Measurements from ENCODE around the gene DAZAP1.
"Not testable (repeated sequence)": the region's sequence is repeated elsewhere in the genome, so short reads cannot be mapped to it uniquely, and the experiment has no call there.

DAZAP1 gene

DNA sequence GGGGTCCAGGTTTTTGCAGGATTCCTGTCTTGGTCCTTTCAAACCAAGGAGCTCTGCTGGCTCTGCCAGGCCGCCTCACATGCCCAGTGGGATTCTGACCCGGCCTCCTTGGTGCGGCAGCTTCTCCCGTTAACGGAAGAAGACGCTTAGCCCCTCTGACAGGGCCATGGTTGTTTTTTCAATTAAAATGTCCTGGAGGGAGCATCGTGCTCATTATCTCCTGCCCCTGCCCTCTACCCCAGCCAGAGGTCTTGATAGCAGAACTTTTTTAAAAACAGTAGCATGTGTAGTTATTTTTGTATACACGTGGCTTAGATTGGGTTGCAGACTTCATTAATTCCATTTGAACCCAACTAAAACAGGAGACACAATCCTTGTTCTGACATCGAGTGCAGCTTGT, 19.4 kb downstream of the DAZAP1 start:
- DNase-seq = no peak

DNA sequence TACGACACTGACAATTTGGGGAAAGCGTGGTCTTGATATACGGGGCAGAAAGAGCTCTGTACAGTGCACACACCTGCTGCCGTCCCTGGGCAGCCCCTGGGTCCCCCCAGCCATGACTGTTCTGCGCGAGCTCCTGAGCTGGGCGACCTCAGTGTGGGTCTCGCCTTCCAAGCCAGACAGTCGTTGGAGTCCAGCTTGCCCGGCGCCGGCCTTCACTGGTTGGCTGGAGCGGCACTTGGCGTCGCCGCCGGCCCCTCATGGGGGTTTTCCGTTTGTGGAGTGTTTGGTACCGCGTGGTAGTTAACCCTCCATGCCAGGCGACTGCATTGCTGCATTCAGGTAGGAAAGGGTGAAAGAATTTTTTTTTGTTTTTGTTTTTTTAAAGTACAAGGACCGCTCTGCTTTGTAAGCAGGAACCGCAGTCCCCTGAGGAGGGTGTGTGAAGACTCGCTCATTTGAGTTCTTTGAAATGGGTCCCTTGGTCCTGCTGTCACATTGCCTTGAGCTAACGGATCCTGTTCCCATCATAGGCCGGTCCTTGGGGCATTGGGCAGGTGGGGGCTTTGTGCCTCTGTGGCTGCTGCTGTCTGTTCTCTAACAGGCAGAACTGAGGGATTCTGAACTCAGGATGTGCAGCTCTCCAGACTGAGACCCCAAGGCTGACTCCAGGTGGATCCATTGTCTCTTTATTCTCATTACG, 20.0 kb downstream of the DAZAP1 start:
- no peak for DNase-seq

DNA sequence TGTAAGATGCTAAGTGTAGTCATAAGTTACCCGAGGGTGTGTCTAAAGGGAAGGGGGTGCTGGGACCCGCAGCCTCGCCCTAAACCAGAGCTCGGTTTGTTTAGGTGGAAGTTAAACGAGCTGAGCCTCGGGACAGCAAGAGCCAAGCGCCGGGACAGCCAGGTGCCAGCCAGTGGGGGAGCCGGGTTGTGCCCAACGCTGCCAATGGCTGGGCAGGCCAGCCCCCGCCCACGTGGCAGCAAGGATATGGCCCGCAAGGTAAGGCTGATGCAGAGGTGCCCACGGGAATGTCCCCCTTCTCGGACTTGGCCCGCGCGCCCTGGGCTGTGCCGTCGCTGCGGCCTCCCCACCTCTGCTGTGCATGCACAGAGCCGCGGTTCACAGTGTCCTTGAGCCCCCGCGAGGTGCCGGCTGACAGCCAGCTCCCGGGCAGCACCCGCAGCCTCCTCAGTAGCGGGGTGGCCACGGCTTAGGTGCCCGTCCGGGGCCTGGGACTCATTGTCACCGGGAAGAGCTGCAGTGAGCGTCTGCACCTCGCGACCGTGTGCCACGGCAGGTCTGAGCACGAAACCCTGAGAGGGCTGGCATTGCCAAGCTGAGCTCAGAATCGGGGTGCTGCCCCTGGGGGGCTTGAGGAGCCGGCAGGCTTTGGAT, 21.5 kb downstream of the DAZAP1 start:
- DNase-seq = no peak

DNA sequence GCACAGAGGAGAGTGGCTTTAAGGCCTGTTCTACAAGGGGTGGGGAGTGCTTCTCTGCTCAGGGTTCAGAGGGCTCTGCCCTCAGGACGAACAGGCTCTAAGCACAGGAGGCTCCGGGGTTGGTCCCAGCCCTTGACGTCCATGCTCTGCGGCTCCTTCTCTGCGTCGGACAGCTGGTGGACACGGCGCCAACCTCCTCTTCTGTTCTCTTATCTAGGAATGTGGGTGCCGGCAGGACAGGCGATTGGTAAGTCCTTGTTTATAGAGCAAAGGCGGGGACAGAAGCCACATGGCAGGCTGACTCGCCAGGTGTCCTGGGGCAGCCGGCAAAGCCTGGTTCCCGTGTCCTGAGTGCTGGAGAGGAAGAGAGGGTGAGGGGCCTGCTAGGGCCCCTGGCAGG, 22.4 kb downstream of the DAZAP1 start:
- no peak for DNase-seq

DNA sequence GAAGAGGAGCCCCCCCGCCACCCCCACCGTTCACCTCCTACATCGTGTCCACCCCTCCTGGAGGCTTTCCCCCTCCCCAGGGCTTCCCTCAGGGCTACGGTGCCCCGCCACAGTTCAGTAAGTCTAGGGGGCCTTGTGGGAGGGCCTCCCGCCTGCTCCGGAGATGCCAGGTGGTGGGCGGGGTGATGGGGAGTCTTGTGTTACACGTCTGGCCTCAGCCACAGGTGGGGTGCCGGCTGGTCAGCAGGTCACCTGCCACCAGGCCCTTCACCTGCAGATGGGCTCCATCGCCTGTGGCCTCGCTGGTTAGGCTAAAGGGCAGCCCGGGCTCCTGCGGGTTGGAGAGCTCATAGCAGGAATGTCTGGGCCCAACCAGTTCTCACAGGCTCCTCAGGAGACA, 22.9 kb downstream of the DAZAP1 start:
- DNase-seq = no peak

DNA sequence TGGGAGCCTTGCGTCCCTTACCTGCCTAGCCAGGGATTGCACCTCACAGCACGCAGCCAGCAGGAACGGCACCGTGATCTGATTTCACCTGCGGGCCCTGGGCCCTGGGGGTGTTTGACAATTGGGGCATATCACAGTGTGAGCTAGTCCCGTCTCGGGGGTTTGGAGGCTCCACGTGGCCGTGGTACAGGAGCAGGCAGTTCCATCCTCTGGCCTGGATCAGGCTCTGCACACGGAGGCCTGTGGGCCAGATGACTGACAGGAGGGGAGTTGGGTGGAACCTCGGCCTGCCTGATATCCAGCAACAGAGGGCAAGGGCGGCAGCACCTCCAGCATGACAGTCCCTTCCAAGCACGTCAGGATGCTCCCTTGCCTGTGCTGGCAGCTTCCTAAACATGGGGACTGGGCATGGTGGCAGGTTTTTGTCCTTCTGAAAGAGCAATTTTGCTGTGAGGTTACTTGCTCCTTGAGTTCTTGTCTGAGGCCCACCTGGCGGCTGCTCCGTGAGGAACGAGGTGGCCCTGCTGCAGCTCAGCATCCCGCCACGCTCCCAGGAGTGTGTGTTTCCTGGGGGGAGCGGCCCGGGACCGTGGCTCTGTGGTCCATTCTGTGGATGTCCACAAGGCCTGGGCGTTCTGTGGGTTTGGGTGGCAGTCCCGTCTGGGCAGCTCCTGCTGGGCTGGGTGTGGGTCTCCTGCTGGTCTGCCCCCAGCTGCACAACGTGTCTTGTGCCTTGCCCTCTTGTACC, 24.5 kb downstream of the DAZAP1 start:
- DNase-seq = no peak

DNA sequence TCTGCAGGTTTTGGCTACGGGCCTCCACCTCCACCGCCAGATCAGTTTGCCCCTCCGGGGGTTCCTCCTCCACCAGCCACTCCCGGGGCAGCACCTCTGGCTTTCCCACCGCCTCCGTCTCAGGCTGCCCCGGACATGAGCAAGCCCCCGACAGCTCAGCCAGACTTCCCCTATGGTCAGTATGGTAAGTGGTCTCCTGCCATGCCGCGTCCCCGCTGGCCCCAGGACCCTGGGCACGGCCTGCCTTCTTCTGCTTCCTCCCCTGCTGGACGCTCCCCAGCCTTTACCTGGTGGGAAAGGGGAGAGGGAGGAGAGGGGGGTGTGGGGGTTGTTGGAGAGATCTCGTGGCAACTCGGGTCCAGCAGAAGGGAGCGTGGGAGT, 25.1 kb downstream of the DAZAP1 start:
- no peak for DNase-seq

DNA sequence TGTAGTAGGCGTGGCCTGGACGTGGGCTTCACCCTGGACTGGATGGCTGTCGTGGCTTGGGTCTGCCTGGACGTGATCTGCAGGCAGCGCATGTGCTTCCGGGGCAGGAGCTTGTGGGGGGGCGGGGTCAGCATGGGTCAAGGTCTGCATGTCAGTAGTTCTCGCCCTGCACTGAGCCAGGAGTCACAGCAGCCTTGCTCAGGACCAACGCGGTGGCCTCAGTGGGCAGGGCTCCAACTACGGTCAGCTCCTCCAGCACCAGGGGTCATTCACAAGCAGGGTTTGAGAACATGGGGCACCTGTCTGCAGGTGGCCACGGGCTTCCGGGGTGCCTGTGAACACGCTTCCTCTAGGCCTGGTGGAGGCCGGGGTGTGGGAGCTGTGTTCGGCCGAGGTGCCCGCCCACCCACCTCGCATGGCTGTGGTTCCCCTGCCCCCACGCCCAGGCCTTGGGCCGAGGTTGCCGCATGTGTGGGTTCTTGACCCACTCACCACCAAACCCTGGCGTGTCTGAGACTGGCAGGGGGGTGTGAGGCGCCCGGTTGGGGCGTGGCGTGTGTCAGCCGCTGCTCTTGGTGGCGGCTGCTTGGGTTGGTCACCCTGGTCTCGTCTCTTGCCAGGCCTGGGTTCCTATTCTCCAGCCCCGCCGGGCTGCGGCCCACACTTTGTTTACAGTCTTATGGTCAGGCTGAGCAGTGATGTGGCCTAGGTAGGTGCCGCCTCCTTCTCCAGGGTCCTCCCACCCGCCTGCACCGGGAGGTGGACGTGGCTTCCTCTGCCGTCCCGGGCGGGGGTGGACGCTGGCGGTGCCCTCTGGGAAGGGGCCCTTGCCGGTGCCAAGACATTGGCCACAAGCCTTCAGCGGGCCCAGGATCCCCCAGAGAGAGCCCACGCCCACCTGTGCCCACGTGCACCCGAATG, 26.0 kb downstream of the DAZAP1 start:
- DNase-seq = no peak

DNA sequence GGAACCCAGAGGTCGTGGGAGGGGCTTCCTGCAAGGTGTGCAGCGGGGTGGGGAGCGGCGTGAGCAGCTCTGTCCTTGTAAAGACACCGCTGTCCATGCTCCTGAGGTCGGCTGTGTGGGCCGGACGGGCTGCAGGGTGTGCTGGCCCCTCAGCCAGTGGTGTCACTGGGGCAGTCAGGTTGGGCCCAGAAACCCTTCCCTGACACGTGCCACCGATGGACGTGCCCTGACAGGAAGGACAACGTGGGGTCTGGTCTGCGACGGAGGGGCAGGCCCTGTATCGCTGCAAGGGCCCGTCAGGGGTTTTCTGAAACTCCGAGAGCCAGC, 26.6 kb downstream of the DAZAP1 start:
- no peak for DNase-seq

DNA sequence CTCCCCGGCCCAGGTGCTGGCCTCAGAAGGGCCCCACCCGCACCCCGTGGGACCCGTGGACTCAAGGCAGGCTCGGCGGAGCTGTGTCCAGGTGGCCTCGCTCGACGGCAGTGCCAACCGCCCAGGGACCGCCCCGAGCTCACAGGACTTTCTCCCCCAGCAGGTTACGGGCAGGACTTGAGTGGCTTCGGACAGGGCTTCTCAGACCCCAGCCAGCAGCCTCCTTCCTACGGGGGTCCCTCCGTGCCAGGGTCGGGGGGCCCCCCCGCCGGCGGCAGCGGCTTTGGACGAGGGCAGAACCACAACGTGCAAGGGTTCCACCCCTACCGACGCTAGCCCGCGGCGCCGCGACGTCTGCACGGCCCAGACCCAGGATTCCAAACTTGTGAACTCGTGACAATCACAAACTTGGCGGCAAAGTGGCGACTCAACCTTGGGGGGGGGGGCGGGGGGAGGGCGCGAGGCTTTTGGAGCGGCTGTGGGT, 27.2 kb downstream of the DAZAP1 start:
- no peak for DNase-seq

DNA sequence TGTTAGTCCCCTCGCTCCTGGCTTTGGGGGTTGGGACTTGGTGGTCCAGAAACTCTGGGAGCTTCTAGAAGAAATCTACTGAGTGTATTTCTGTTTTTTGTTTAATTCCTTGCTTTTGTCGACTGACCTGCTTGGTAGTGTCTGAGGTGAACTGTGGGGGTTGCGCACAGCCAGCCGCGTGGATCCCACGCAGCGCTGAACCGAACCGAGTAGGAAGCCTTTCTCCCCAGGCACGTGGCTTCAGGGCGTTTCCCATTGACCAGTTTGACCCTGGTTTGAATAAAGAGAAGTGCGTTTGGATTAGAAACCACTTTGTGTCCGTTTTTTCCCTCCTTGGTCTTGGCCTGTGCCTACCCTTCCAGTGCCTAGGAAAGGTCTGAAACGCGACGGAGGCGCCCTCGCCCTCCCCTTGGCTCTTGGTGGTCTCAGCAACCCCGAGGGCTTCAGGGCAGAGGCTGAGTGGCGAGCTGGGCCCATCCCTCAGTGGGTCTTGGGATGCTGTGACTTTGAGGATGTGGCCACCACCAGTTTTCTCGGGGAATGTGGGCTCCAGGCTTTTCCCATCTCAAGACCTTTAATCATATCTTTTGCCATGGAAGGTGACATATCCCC, 28.1 kb downstream of the DAZAP1 start:
- no peak for DNase-seq

DNA sequence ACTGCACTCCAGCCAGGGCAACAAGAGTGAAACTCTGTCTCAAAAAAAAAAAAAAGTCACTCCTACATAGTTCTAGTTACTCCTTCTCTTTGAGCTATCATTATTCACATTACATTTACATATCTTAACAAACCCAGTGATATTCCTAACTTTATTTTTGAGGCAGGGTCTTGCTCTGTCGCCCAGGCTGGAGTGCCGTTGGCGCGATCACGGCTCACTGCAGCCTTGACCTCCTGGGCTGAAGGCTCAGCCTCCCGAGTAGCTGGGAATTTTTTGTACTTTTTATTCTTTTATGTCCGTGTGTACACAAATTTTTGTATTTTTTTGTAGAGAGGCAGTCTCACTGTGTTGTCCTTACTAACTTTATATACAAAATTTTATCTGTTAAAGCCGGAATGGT, 30.2 kb downstream of the DAZAP1 start:
- no peak for DNase-seq

DNA sequence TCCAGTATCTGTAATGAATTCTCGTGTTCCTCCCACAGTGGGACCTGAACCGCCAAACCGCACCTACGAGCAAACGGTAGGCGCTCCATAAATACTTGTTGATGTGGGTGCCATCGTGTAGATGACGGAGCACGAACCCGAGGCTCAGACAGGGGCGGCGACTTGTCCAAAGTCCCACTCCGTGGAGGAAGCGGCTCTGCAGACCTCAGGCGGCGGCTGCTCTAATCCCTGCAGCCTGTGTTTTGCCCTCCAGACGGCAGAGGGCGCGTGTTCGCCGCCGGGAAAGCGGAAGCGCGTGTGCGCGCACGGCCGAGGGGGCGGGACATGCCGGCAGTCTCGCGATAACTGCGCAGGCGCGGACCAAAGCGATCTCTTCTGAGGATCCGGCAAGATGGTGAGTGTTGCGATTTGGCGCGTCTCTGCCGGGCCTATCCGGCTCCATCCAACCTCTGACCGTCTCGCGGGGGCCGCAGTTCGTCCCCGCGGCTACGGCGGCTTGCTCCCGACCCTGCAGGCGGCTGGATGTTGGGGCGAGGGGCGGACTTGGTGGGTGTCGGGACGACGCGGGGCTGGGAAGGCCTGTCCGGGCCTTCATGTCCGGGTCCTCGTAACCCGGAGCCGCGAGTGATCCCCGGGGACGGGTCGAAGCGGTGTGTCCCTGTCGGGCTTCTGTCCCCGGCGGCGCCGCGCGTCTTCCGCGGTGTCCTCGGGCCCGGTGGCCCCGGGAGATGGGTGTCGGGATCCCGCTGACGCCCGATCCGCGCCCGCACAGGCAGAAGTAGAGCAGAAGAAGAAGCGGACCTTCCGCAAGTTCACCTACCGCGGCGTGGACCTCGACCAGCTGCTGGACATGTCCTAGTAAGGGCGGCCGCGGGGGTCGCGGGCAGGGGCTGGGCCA, 30.9 kb downstream of the DAZAP1 start, which contains the start of gene RPS15:
Gene RPS15 (plus strand): TSS at position 362 of the 898 bp plus-strand sequence. CDS start 30 bp downstream, at position 392.
- DNase-seq = peak; percentile 81

DNA sequence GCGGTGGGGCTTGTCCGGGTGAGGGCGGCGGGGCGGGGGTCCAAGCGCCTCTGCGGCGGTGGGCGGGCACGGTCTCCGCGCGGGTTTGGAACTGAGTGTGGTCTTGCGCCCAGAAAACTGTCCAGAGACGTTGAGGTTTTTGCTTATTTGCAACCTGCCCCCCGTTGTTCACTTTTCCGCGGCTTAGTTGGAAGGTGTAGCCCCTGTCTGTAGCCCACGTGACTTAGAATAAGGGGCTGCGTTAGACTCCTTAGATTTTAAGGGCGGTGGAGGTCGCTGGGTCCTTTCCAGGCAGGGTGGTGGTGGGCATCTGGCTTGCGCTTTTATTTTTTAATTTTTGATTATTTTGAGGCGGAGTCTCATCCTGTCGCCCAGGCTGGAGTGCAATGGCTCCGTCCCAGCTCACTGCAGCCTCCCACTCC, 31.6 kb downstream of the DAZAP1 start:
- DNase-seq = no peak

DNA sequence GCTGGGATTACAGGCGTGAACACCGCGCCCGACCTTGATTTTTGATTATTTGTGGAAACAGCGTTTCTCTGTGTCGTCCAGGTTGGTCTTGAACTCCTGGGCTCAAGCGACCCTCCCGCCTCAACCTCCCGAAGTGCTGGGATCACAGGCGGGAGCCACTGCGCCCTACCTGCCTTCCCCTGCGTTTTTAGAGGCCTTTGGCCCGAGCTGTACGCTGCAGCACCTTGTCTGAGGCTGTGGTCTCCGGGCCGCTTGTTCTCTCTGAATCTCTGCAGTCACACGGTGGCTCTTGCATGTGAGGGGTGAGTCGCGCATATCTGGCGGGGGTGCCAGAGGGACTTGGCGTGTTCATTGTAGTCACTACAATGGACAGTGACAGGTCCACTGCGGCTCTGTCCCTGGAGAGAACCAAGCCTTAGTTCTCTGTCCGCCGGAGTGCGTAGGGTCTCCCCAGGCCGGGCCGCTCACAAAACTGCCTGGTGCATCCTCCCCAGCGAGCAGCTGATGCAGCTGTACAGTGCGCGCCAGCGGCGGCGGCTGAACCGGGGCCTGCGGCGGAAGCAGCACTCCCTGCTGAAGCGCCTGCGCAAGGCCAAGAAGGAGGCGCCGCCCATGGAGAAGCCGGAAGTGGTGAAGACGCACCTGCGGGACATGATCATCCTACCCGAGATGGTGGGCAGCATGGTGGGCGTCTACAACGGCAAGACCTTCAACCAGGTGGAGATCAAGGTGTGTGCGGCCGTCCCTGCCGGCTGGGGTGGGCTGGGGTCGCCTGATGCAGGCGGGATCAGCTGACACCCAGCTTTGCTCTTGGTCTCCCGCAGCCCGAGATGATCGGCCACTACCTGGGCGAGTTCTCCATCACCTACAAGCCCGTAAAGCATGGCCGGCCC, 32.4 kb downstream of the DAZAP1 start:
- DNase-seq = not testable (repeated sequence)

DNA sequence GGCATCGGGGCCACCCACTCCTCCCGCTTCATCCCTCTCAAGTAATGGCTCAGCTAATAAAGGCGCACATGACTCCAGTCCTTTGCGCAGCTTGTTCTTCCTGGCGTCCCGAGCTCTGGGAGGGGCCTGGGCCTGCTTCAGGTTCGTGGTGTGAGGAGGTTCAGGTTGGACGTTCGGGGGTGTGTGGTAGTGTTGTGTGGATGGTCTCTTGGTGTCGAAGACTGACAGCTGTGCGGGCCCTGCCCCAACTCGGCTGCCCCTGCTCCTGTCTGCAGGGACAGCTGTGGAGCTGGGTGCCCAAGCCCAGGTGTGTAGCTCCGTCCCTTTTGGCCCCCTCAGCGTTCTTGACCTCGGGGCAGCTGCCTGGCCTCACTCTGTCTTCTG, 33.0 kb downstream of the DAZAP1 start:
- DNase-seq = no peak

DNA sequence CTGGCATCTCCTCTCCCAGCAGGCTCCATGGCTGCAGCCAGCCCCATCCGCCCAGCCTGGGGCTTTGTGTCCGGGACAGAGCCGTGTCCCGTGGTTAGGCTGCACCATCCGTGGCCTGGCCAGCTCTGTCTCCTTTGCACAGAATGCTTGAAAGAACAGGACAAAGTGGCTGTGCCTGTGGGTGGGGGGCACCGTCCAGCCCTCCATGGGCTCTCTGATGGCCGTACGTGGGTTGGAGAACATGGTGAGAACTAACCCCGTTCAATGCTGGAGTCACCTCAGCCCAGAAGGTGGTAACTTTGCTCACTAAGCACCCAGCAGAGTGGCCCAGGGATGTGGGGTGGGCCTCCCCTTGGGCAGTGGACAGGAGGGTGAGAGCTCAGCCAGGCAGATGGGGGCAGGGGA, 33.6 kb downstream of the DAZAP1 start:
- DNase-seq = no peak

DNA sequence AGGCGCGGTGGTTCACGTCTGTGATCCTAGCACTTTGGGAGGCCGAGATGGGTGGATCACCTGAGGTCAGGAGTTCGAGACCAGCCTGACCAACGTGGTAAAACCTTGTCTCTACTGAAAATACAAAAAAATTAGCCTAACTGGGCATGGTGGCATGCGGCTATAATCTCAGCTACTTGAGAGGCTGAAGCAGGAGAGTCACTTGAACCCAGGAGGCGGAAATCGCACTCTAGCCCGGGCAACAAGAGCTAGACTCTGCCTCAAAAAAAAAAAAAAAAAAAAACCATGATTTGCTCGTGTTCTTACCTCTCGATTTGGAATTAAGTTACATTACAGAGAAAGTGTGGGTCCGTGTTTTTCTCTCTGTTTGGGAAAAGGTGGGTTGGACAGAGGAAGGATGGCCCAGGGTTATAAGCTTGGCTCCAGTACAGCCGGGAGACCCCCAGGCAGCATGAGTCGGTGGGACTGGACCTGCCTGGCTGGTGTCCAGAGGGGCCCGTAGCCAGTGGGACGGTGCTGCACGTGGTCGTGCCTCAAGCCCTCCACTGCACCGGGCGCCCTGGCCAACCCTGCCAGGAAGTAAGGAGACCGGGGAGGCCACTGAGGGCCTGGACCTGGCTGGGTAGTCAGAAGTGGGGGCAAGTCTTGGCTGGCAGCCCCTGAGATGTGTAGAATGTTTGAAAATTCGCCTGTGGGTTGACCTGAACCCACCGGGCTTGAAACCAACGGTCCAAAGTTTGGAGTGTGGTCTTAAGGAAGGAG, 34.5 kb downstream of the DAZAP1 start:
- DNase-seq = no peak

DNA sequence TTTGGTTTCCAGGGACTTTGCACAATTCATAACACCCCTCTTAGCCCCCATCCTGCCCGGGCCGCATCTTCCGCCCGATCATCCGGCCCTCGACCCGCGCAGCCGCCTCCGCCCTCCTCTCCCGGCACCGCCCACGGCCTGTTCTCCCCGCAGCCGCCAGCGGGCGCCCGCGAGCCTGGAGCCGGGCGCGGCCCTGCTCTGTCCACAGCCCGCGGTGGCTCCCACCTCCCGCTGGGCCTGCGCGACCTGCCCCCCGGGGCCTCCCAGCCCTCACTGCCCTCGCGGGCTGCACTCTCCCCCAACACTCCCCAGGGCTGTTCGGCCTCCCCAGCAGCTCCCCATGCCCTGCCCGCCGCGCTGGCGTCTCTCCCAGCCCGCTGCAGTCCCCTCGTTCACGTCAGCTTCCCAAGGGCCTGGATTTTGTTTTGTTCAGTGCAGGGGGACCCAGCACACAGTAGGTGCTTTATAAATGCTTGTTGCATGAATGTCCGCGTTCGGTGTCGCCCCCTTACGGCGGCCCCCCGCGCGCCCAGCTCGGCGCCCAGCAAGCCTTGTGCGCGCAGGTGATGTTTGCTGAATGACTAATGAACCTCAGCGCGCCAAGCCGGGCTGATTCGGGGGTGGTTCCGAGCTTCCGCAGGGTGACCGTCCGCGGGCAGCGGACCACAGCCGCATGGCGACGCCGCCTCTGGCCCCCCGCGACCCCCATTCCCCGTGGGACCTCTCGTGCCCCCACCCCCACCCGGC, 38.0 kb downstream of the DAZAP1 start:
- DNase-seq = peak; percentile 35
